Measurements from ENCODE around the gene SLC41A3.
"Not testable (repeated sequence)": the region's sequence is repeated elsewhere in the genome, so short reads cannot be mapped to it uniquely, and the experiment has no call there.

The SLC41A3 gene

GRCh38 chr3:125975245-125976002, 108.5 kb downstream of the SLC41A3 start:
- not testable (repeated sequence) for DNase-seq

- peak; percentile 19 for DNase-seq
These were observed 111.7 kb downstream of the SLC41A3 start for GRCh38 chr3:125971997-125972944.

- DNase-seq, result not testable (repeated sequence)
These were observed 115.0 kb downstream of the SLC41A3 start, which contains the start of gene ROPN1B for GRCh38 chr3:125968701-125969592. Gene ROPN1B, plus strand, starts transcription at chr3:125969178. Its CDS starts 2,877 bp downstream, at chr3:125972055.

GRCh38 chr3:125968121-125968520, 115.8 kb downstream of the SLC41A3 start:
- DNase-seq, result not testable (repeated sequence)

GRCh38 chr3:125967156-125967555, 116.8 kb downstream of the SLC41A3 start:
- DNase-seq, result peak; percentile 64

GRCh38 chr3:125965505-125965904, 118.4 kb downstream of the SLC41A3 start:
- DNase-seq, result no peak

- not testable (repeated sequence) for DNase-seq
These were observed 120.1 kb downstream of the SLC41A3 start for GRCh38 chr3:125963834-125964233.

- DNase-seq, result no peak
These were observed 122.7 kb downstream of the SLC41A3 start for GRCh38 chr3:125961289-125961589.

GRCh38 chr3:125960456-125961288, 123.3 kb downstream of the SLC41A3 start:
- DNase-seq, result no peak

- no peak for DNase-seq
These were observed 123.9 kb downstream of the SLC41A3 start for GRCh38 chr3:125960066-125960424.

- DNase-seq, result no peak
These were observed 124.4 kb downstream of the SLC41A3 start for GRCh38 chr3:125959317-125960065.

- DNase-seq, result no peak
These were observed 125.2 kb downstream of the SLC41A3 start for GRCh38 chr3:125958511-125959316.

GRCh38 chr3:125957674-125958510, 126.0 kb downstream of the SLC41A3 start:
- no peak for DNase-seq

GRCh38 chr3:125957020-125957419, 126.9 kb downstream of the SLC41A3 start:
- DNase-seq, result not testable (repeated sequence)
